ENCODE measurements around the gene EIF4A2. TPM values are rescaled to one million over a fixed set of nuclear protein-coding genes. Genes with fewer than 3 reads are reported as not detected.

The EIF4A2 gene
- total RNA-seq: 269 and 292 TPM in 2 replicates

DNA sequence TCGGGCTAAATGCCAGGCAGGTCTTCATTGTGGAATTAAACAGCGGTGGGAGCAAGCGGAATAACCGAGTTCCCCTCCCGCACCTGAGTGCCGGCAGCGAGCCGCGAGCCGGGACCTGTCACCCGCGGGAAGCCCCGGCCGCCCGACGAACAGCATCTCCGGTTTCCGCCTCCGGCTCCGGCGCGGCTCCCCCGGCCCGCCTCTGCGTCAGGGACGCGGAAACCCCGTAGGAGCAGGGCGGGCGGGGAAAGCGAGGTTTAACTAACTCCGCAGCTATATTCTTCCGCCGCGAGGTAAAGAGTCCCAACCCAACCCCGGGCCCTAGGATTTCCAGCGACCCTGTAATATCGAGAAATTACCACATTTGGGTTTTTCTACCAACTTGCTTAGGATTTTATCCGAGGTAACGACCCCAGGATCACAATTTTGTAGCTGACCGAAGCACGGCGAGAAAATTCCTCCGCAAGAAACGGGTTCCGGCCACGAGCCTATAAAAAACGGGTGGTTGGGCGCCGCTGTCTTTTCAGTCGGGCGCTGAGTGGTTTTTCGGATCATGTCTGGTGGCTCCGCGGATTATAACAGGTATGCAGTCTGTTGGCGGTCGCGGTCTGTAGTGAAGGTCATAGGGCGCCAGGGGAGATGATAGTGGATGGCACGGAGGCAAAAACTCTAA is at the start of gene EIF4A2:
Gene EIF4A2, plus strand, starts transcription at position 520 of the 673 bp plus-strand sequence. Its CDS starts 34 bp downstream, at position 554.
- H3K4me3 ChIP-seq (ENCODE audit: low read depth, low read length): peak within 1 kb of the TSS; percentile 99
- TF ChIP-seq, protein P1, sequence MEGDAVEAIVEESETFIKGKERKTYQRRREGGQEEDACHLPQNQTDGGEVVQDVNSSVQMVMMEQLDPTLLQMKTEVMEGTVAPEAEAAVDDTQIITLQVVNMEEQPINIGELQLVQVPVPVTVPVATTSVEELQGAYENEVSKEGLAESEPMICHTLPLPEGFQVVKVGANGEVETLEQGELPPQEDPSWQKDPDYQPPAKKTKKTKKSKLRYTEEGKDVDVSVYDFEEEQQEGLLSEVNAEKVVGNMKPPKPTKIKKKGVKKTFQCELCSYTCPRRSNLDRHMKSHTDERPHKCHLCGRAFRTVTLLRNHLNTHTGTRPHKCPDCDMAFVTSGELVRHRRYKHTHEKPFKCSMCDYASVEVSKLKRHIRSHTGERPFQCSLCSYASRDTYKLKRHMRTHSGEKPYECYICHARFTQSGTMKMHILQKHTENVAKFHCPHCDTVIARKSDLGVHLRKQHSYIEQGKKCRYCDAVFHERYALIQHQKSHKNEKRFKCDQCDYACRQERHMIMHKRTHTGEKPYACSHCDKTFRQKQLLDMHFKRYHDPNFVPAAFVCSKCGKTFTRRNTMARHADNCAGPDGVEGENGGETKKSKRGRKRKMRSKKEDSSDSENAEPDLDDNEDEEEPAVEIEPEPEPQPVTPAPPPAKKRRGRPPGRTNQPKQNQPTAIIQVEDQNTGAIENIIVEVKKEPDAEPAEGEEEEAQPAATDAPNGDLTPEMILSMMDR (IDR thresholded peaks at IDR 0.05; ENCODE audit: insufficient read depth, low read length, poor library complexity, severe bottlenecking): no peak

GRCh38 chr3:186742618-186743380 is 40.6 kb upstream of the EIF4A2 start:
- H3K4me3 ChIP-seq (ENCODE audit: low read depth, low read length): no peak overlapping the region
- TF ChIP-seq, protein P1 (IDR thresholded peaks at IDR 0.05; ENCODE audit: insufficient read depth, low read length, poor library complexity, severe bottlenecking): no peak
- no peaks in the 10 kb centered on the region for H3K36me3 ChIP-seq (ENCODE audit: control insufficient read depth, insufficient read depth, low read length)
- H3K27me3 ChIP-seq (ENCODE audit: control insufficient read depth, insufficient read depth, low read length): no peaks in the 10 kb centered on the region
- DNase-seq (ENCODE audit: low read depth): no peak

More for the DNA sequence above, at the start of gene EIF4A2:
- H3K36me3 ChIP-seq (ENCODE audit: control insufficient read depth, insufficient read depth, low read length): peaks cover 2% of the 10 kb centered on the region
- no peaks in the 10 kb centered on the region for H3K27me3 ChIP-seq (ENCODE audit: control insufficient read depth, insufficient read depth, low read length)
- DNase-seq (ENCODE audit: low read depth): no peak

GRCh38 chr3:186743666-186744065 is 39.7 kb upstream of the EIF4A2 start:
- DNase-seq (ENCODE audit: low read depth): no peak
- Histone ChIP-seq H3K4me3 (ENCODE audit: low read depth, low read length) (no peak overlapping the region), H3K27me3 (ENCODE audit: control insufficient read depth, insufficient read depth, low read length) (no peaks in the 10 kb centered on the region), H3K36me3 (ENCODE audit: control insufficient read depth, insufficient read depth, low read length) (no peaks in the 10 kb centered on the region)
- TF ChIP-seq, protein P1 (IDR thresholded peaks at IDR 0.05; ENCODE audit: insufficient read depth, low read length, poor library complexity, severe bottlenecking): no peak

DNA sequence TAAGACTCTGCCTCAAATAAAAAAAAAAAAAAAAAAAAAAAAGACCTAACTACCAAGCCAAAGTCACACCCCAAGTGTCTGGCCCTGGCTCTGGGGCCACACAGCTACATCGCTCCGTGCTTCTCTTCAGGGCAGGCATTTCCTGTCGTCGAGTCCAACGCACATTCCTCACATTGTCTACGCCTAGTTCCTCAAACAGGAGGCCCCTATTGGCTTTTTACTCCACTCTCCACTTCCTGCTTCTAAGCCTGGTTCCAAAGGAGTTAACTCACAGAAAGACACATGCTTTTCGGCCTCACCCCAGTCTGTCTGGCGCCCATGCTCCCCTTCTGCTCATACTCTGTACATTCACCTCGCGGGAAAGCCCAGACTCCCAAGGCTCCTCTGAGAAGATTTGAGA is 37.4 kb upstream of the EIF4A2 start:
- Histone ChIP-seq H3K36me3 (ENCODE audit: control insufficient read depth, insufficient read depth, low read length) (no peaks in the 10 kb centered on the region), H3K4me3 (ENCODE audit: low read depth, low read length) (no peak overlapping the region), H3K27me3 (ENCODE audit: control insufficient read depth, insufficient read depth, low read length) (no peaks in the 10 kb centered on the region)
- TF ChIP-seq, protein P1 (IDR thresholded peaks at IDR 0.05; ENCODE audit: insufficient read depth, low read length, poor library complexity, severe bottlenecking): no peak
- DNase-seq (ENCODE audit: low read depth): peak; percentile 34

GRCh38 chr3:186750316-186750715 is 33.1 kb upstream of the EIF4A2 start:
- TF ChIP-seq, protein P1 (IDR thresholded peaks at IDR 0.05; ENCODE audit: insufficient read depth, low read length, poor library complexity, severe bottlenecking): no peak
- no peak overlapping the region for H3K4me3 ChIP-seq (ENCODE audit: low read depth, low read length)
- H3K27me3 ChIP-seq (ENCODE audit: control insufficient read depth, insufficient read depth, low read length): no peaks in the 10 kb centered on the region
- no peaks in the 10 kb centered on the region for H3K36me3 ChIP-seq (ENCODE audit: control insufficient read depth, insufficient read depth, low read length)
- no peak for DNase-seq (ENCODE audit: low read depth)
